H9 (cell line): ENCODE measurements around the gene PRODH. TPM values are rescaled to one million over a fixed set of nuclear protein-coding genes. Genes with fewer than 3 reads are reported as not detected.
"Not testable (repeated sequence)": the region's sequence is repeated elsewhere in the genome, so short reads cannot be mapped to it uniquely, and the experiment has no call there.

ENCODE experiments used
- DNase-seq: peaks from one replicate; pipeline ENCODE4 v3.0.0-alpha.2; 2017
- H2AFZ ChIP-seq: one replicate; pipeline ENCODE4 v1.6.1; 2013; ENCODE audit warnings: mild to moderate bottlenecking, low read length, control low read depth, moderate library complexity
- H2AK5ac ChIP-seq: 2 replicates; pipeline ENCODE4 v1.6.1; 2013; ENCODE audit warnings: low read length, control low read depth, mixed read lengths; ENCODE audit not compliant: insufficient read length
- H2BK120ac ChIP-seq: one replicate; pipeline ENCODE4 v1.6.1; 2013; ENCODE audit warnings: low read depth, mild to moderate bottlenecking, low read length, control low read depth, inconsistent platforms; ENCODE audit not compliant: poor library complexity, severe bottlenecking
- H2BK12ac ChIP-seq: 2 replicates; pipeline ENCODE4 v1.6.1; 2013; ENCODE audit warnings: low read length, control low read depth, mixed read lengths, low read depth; ENCODE audit not compliant: insufficient read length
- H2BK15ac ChIP-seq: 2 replicates; pipeline ENCODE4 v1.6.1; 2013; ENCODE audit warnings: low read depth, low read length, control low read depth
- H2BK20ac ChIP-seq: one replicate; pipeline ENCODE4 v1.6.1; 2013; ENCODE audit warnings: low read depth, mild to moderate bottlenecking, low read length, control low read depth, inconsistent platforms; ENCODE audit not compliant: poor library complexity, severe bottlenecking
- H2BK5ac ChIP-seq: 2 replicates; pipeline ENCODE4 v1.6.1; 2013; ENCODE audit warnings: low read length, control low read depth, mixed read lengths; ENCODE audit not compliant: insufficient read length
- H3K14ac ChIP-seq: 2 replicates; pipeline ENCODE4 v1.6.1; 2013; ENCODE audit warnings: low read length, control low read depth; ENCODE audit not compliant: insufficient read depth
- H3K18ac ChIP-seq: 2 replicates; pipeline ENCODE4 v1.6.1; 2013; ENCODE audit warnings: low read depth, mild to moderate bottlenecking, mixed read lengths, low read length, control low read depth; ENCODE audit not compliant: insufficient read length
- H3K23ac ChIP-seq: 2 replicates; pipeline ENCODE4 v1.6.1; 2013; ENCODE audit warnings: low read length, control low read depth, mixed read lengths, low read depth; ENCODE audit not compliant: insufficient read length
- H3K23me2 ChIP-seq: 2 replicates; pipeline ENCODE4 v1.6.1; 2013; ENCODE audit warnings: low read depth, mild to moderate bottlenecking, mixed read lengths, low read length, control low read depth; ENCODE audit not compliant: insufficient read length, poor library complexity, severe bottlenecking
- H3K27ac ChIP-seq: 2 replicates; pipeline ENCODE4 v1.5.1; 2013; ENCODE audit warnings: low read length, control low read depth, mixed read lengths, low read depth; ENCODE audit not compliant: insufficient read length
- H3K27me3 ChIP-seq: 2 replicates; pipeline ENCODE4 v1.6.1; 2013; ENCODE audit warnings: low read length, control low read depth, inconsistent platforms; ENCODE audit not compliant: insufficient read depth
- H3K4ac ChIP-seq: 2 replicates; pipeline ENCODE4 v1.6.1; 2013; ENCODE audit warnings: low read depth, mild to moderate bottlenecking, control low read depth, inconsistent platforms, low read length, moderate library complexity
- H3K4me1 ChIP-seq: 2 replicates; pipeline ENCODE4 v1.6.1; 2013; ENCODE audit warnings: low read length, control low read depth, inconsistent platforms; ENCODE audit not compliant: insufficient read depth
- H3K4me2 ChIP-seq: 2 replicates; pipeline ENCODE4 v1.6.1; 2013; ENCODE audit warnings: low read length, control low read depth, mixed read lengths; ENCODE audit not compliant: insufficient read length, insufficient read depth
- H3K56ac ChIP-seq: 2 replicates; pipeline ENCODE4 v1.6.1; 2013; ENCODE audit warnings: low read depth, mild to moderate bottlenecking, mixed read lengths, low read length, control low read depth; ENCODE audit not compliant: insufficient read length
- H3K79me1 ChIP-seq: 2 replicates; pipeline ENCODE4 v1.6.1; 2013; ENCODE audit warnings: low read depth, mild to moderate bottlenecking, moderate library complexity, low read length, control low read depth, inconsistent platforms; ENCODE audit not compliant: insufficient read depth, poor library complexity, severe bottlenecking
- H3K79me2 ChIP-seq: 2 replicates; pipeline ENCODE4 v1.6.1; 2013; ENCODE audit warnings: low read length, control low read depth, inconsistent platforms; ENCODE audit not compliant: insufficient read depth
- H3K9ac ChIP-seq: 2 replicates; pipeline ENCODE4 v1.6.1; 2013; ENCODE audit warnings: low read length, control low read depth, mixed read lengths; ENCODE audit not compliant: insufficient read length; ENCODE audit errors: extremely low read depth
- H3K9me3 ChIP-seq: one replicate; pipeline ENCODE4 v1.6.1; 2013; ENCODE audit warnings: low read depth, low read length, inconsistent platforms; ENCODE audit not compliant: control insufficient read depth
- H3T11ph ChIP-seq: one replicate; pipeline ENCODE4 v1.6.1; 2013; ENCODE audit warnings: mild to moderate bottlenecking, low read length, control low read depth, inconsistent platforms
- H4K20me1 ChIP-seq: one replicate; pipeline ENCODE4 v1.6.1; 2013; ENCODE audit not compliant: control insufficient read depth, insufficient read length, insufficient read depth
- H4K5ac ChIP-seq: 2 replicates; pipeline ENCODE4 v1.6.1; 2013; ENCODE audit warnings: low read depth, mild to moderate bottlenecking, mixed read lengths, low read length, control low read depth; ENCODE audit not compliant: insufficient read length
- H4K8ac ChIP-seq: replicated peaks from 2 replicates; pipeline ENCODE4 v1.6.1; 2013; ENCODE audit warnings: low read length, control low read depth, mixed read lengths, low read depth; ENCODE audit not compliant: insufficient read length
- H4K91ac ChIP-seq: 2 replicates; pipeline ENCODE4 v1.6.1; 2013; ENCODE audit warnings: low read depth, mild to moderate bottlenecking, moderate library complexity, mixed read lengths, low read length, control low read depth; ENCODE audit not compliant: insufficient read length
- H3K27ac Mint-ChIP-seq, 3 experiments: 2 replicates in 2 of 3; 3 replicates in 1 of 3; pipeline ENCODE4 v1.8.0; 2020 to 2021; ENCODE audit warnings: mixed read lengths in 3 of 3, mild to moderate bottlenecking in 1 of 3, moderate library complexity in 1 of 3
- H3K27me3 Mint-ChIP-seq: 2 replicates; pipeline ENCODE4 v1.8.0; 2021; ENCODE audit warnings: low read depth, mild to moderate bottlenecking, moderate library complexity, mixed read lengths
- H3K36me3 Mint-ChIP-seq, 3 experiments: 2 replicates in 2 of 3; 3 replicates in 1 of 3; pipeline ENCODE4 v1.8.0; 2020 to 2021; ENCODE audit warnings: low read depth in 3 of 3, mixed read lengths in 3 of 3; ENCODE audit not compliant: insufficient read depth in 1 of 3
- H3K4me1 Mint-ChIP-seq, 2 experiments: 2 replicates each; pipeline ENCODE4 v1.8.0; 2020; ENCODE audit warnings: mixed read lengths in 2 of 2
- H3K4me3 Mint-ChIP-seq, 2 experiments: 2 replicates in 1 of 2; 3 replicates in 1 of 2; pipeline ENCODE4 v1.8.0; 2020 to 2021; ENCODE audit warnings: mild to moderate bottlenecking in 2 of 2, mixed read lengths in 2 of 2, moderate library complexity in 1 of 2
- H3K9me3 Mint-ChIP-seq, 2 experiments: 2 replicates in 1 of 2; 3 replicates in 1 of 2; pipeline ENCODE4 v1.8.0; 2020; ENCODE audit warnings: mild to moderate bottlenecking in 2 of 2, mixed read lengths in 2 of 2, moderate library complexity in 1 of 2
- WGBS: extraction: QIAGEN DNeasy Blood & Tissue Kit; methylation state at CpG from one replicate; pipeline ENCODE4 v1.1.7; 2013; ENCODE audit warnings: missing lambda C conversion rate, low lambda C conversion rate, mixed read lengths; ENCODE audit not compliant: insufficient read length; ENCODE audit errors: extremely low coverage; 5-methylcytosine and 5-hydroxymethylcytosine counted together
- total RNA-seq: library from RNA; stranded (reverse); gene quantifications from 2 replicates; pipeline ENCODE4 v1.2.1, GENCODE V29; 2021

PRODH gene
- total RNA-seq, 1 experiment from 2014 or later, result 51.2 TPM

GRCh38 chr22:18881260-18881659, 54.8 kb downstream of the PRODH start:
- no CpG with 5 or more reads among the region's 3 CpGs for WGBS
- H4K5ac ChIP-seq, H3K4me1 Mint-ChIP-seq, H3K9me3 ChIP-seq, H4K91ac ChIP-seq, H3K36me3 Mint-ChIP-seq, H2BK15ac ChIP-seq, H2BK12ac ChIP-seq, H3K4ac ChIP-seq, H3K27ac Mint-ChIP-seq, DNase-seq, H3K9ac ChIP-seq, H3K79me1 ChIP-seq, H3K27me3 ChIP-seq, H2BK5ac ChIP-seq, H3K56ac ChIP-seq, H3T11ph ChIP-seq, H2AFZ ChIP-seq, H3K79me2 ChIP-seq, H3K18ac ChIP-seq, H2BK20ac ChIP-seq, H3K27ac ChIP-seq, H4K20me1 ChIP-seq, H3K14ac ChIP-seq, H3K4me2 ChIP-seq, H2BK120ac ChIP-seq, H3K27me3 Mint-ChIP-seq, H4K8ac ChIP-seq, H3K23ac ChIP-seq, H3K23me2 ChIP-seq, H3K4me3 Mint-ChIP-seq, H2AK5ac ChIP-seq, H3K4me1 ChIP-seq, H3K9me3 Mint-ChIP-seq: not testable (repeated sequence)

Other genes with a start within 250 kb of the PRODH start
- 1.8 and 2.2 TPM in 2 replicates for gene DGCR6, start 30.0 kb downstream of the PRODH start, total RNA-seq
- 47.2 and 50.7 TPM in 2 replicates for gene DGCR2, start 186.1 kb upstream of the PRODH start, total RNA-seq
- gene TSSK2, start 195.0 kb upstream of the PRODH start, total RNA-seq, result not detected in 2 replicates
- gene ESS2, start 208.4 kb upstream of the PRODH start, total RNA-seq, result 18.7 and 19.4 TPM in 2 replicates
- gene GSC2, start 214.0 kb upstream of the PRODH start, total RNA-seq, result 0.22 TPM in 2 replicates
- 151 and 156 TPM in 2 replicates for gene SLC25A1, start 242.4 kb upstream of the PRODH start, total RNA-seq